Ureter (tissue), 1 donor: Measurements from ENCODE around the gene RUFY1. TPM values are rescaled to one million over a fixed set of nuclear protein-coding genes. Genes with fewer than 3 reads are reported as not detected.
"Not testable (repeated sequence)": the region's sequence is repeated elsewhere in the genome, so short reads cannot be mapped to it uniquely, and the experiment has no call there.

ENCODE experiments used
- DNase-seq: peaks from one replicate; pipeline ENCODE4 v3.0.0-alpha.2; 2020; ENCODE audit warnings: low spot score
- total RNA-seq: library from RNA; stranded (reverse); gene quantifications from one replicate; pipeline ENCODE4 v1.2.4, GENCODE V29; 2023
- donor health status: DM: yes; HTN: yes; CAD: no.

The RUFY1 gene
- total RNA-seq, 1 donor from 2014 or later = 64.6 TPM

DNA sequence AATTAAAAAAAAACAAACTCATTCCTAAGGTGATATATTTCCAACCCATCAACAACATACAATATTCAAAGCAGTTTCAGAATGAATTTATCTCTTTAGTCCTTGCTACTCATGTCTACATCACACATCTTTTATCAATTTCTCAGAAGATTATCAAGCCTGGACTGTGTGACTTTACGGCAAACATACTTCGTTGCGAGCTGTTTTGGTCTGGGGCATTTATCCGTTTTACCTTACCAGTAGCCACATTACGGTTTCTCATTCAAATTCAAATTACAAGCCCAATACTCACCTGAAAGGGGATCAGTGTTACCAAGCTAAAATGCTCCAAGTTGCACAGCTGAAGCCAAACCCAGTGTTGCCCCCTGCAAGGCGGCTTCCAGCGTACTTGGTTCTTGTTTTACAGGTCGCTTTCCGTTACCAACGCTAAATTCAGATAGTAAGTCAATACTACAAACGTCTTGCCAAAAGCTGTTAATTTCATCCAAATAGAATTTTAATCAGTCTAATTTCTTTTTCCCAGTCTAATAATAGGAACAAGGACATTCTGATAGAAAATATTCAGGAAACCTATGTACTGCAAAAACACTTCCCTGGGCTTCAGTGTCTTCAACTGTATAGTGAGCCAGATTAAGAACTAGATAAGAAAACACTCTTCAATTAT is 71.3 kb downstream of the RUFY1 start:
- no peak for DNase-seq

DNA sequence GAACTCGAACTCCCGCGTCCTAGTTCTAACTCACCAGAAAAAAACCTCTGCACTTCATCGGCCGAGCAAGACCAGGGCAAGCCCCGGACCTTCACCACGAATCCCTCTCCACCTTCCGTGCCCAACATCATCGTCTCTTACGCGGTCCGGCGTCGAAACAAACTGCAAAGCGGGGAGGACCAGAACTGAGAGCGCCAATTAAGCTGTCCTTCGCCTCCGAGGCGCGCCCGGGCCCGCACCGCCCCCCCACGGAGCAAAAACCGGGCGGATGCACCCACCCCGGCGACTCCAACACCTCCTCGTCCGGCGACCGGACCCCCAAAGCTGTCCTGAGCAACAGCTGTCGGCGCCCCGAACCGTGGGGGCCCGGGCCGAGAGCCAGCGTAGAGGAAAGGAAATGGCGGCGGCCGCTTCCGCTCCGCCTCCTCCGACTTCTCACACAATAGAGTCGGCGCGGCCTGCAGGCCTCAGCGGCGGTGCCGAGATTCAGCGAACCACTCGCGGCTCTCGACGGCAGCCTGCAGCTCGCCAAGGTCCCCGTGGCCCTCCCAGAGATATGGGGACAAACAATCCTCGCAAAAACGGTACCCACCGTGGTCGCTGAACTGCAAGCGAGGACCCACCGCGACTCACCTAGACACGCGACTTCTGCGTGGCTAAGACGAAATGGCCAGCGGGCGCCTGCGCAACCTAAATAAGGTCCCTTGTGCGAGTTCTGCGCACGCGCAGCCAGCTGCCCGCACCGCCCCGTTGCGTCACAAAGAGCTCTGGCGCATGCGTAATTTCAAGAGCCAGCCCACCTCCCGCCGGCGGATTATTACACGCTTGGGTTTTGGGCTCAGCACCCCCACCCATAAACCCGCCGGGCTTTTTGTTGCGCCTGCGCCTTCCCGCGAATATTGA is 72.9 kb downstream of the RUFY1 start, which contains the start of gene HNRNPH1:
HNRNPH1 (minus strand) TSS at position 669 of the 903 bp plus-strand sequence; CDS start at position 131, 538 bp downstream.
- peak; percentile 99 for DNase-seq

DNA sequence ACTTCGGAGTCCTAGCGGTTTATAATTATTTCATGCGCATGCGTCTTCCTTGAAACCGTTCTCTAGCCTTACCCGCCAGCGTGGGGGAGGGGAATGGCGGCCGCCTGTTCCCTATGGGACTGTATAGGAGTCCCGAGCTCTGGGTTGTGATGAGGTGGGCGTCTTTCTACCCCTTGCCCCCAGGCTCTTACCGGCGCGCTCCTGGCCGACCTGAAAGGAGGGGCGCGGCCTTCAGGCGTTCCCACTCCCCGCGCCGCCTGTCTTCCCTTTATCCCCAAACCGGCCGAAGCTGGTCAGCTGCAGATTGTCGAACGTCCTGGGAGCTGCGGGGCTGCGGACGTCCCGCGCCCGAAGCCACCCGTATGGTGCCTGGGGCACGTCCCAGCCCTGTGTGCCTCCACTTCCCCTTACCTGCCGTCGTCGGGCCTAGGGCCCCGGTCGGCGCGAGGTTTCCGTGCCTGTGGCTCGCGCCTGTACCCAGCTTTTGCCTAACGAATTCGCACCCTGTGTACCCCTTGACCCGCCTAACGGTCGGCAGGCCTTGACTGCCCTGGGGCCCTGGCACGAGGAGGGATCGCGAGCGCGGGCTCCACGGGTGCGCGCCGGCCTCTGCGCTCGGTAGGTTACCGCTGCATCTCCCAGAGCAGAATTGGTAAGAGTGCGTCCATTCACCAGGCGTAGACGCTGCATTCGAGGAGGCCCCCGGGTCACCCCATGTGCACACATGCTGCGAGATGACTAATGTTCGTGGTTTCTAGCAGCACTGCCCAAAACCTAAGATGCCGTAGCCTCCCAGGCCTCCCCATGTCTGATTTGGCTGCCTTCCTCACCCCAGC is 73.8 kb downstream of the RUFY1 start:
- DNase-seq = peak; percentile 56

DNA sequence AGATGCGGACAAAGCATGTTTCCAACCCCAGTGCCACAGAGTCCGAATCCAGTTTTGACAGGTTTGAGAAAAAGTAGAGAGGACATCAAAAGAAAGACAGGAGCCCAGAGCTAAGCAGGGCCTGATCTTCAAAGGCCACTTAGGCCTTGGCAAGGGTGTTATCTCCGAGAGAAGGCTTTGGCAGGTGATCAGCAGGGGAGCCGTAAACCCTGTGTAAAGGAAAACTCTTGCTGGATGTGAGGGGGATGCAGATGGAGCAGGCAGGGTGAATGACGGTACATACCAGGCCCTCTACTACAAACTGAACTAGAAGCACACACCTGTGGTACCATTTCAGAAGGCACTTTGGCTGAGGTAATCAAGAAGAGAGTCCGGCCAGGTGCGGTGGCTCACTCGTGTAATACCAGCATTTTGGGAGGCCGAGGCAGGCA is 74.5 kb downstream of the RUFY1 start:
- no peak for DNase-seq

DNA sequence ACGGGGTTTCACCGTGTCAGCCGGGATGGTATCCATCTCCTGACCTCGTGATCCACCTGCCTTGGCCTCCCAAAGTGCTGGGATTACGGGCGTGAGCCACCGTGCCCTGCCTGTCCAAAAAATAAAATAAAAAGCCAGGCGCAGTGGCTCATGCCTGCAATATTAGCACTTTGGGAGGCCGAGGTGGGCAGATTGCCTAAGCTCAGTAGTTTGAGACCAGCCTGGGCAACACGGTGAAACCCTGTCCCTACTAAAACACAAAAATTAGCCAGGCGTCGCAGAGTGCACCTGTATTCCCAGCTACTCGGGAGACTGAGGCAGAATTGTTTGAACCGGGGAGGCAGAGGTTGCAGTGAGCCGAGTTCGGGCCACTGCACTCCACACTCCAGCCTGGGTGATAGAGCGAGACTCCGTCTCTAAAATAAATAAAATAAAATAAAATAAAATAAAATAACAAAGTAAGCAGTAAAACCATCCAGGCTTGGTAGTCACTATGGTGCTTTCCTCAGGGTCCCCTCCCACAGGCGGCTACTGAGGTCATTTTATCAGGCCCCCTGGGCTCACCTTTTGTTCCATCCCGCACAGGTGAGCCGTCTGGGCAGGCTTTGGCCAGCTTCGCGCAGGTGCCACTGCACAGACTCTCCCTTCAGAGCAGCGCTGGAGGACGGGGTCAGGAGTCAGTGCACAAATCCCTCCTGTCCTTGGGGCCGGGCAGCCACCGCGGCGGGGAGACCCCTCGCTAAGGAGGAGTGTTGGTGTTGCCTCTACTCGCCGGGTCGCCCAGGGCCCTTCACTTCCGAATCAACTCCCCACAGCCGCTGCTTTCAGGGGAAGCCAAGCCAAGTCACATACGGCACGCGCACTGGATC is 83.4 kb downstream of the RUFY1 start:
- not testable (repeated sequence) for DNase-seq

DNA sequence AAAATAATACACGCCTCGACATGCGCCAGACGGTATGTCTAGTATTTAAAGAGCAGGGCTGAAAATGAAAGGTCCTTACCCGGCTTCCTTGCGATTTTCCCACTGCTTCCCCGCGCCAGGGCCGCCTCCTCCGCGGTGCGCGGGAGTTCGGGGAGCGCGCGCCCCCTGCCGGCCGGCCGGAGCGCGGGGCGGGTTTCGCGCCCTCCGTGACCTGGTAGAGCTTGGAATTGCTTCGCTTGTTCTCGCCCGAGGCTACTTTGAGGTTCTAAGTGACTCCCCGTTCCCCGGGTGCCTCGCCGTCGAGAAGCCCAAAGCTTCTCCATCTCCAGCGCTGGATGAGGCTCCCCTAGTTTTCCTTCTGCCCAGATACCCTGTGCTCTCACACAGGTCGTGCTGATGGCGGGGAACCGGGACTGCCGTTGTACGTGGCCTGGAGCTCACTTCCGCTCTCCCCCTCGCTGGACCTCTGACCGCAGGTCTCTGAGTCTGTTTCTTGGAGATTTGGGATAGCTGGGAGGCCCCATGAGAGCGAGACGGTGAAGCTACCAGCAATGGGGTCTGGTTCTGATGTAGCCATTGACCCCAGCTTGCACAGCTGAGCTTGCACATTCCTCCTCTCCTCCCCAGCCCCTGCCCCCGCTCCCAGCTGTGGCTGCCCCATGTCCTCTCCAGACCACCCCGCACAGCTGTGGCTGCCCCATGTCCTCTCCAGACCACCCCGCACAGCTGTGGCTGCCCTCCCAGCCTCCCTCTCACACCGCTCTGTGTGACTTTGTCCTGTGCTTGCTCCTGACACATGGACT is 84.2 kb downstream of the RUFY1 start:
- not testable (repeated sequence) for DNase-seq

DNA sequence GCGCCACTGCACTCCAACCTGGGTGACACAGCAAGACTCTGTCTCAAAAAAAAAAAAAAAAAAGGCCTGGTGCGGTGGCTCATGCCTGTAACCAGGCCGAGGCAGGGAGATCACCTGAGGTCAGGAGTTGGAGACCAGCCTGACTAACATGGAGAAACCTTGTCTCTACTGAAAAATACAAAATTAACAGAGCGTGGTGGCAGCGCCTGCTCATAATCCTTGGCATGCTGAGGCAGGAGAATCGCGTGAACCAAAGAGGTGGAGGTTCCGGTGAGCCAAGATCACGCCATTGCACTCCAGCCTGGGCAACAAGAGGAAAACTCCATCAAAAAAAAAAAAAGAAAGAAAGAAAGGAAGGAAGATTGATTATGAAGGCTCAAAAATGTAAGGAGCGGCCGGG is 88.9 kb downstream of the RUFY1 start:
- DNase-seq = not testable (repeated sequence)

DNA sequence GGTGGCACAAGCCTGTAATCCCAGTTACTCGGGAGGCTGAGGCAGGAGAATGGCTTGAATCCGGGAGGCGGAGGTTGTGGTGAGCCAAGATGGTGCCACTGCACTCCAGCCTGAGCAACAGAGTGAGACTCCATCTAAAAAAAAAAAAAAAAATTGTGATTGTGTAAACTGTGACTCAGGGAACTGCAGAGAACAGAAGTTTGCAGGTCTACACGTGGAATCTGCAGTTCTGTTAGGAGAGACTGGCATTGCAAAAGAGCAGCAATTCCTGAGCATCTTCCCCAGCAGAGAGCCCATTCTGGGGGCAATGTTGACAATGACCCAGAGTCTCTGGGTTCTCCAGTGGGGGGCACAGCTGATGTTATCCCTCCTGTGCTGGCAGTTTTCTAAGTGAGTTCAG is 91.4 kb downstream of the RUFY1 start:
- DNase-seq = not testable (repeated sequence)

DNA sequence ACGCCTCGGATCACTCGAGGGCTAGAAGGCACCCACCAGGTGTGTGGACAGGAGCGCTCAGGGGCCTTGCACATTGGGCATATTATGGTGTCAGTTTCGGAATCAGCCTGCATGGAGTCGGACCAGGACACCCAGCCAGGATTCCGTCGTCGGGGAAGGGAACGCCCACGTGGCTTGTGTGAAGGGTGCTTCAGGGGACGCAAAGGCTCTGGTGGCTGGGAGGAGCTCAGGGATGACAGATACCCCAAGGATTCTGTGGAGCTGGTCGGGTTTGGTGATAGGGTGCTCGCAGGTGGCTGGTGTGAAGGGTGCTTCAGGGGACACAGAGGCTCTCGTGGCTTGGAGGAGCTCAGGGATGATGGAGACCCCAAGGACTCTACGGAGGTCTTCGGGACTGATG is 92.3 kb downstream of the RUFY1 start:
- DNase-seq = not testable (repeated sequence)

DNA sequence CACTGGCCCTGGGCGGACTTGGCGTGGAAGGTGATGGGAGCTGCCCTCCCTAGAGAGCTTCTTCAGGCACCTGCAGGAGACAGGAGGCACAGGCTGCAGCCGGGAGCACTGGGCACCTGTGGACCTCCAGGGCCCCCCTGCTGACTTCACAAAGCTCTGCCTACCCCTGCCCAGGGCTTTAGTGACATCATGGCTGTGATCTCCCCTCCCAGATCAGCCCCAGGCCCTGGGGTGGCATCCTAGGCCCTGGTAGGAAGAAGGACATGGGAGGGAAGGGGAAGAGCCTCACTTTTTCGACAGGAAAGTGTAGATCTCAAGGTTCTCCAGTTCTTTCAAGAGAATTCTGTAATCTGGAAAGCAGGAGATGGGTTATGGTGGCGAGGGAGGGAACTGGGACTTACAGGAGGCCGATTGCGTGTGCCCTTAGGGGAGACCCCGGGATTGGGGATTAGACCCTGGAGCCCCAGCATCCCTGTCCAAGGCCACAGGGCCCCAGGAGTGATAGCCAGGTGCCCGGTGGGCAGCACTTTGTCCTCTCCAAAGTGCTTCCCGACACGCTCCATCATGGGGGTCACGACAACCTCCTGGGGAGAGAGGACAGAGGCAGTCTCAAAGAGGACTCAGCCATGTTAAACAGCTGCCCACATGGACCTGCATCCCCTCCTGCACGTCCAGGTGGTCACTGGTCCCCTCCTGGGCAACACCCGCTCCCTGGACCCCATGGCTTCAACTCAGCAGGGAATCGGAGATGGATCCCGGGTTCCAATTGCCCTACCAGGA is 93.0 kb downstream of the RUFY1 start:
- not testable (repeated sequence) for DNase-seq

DNA sequence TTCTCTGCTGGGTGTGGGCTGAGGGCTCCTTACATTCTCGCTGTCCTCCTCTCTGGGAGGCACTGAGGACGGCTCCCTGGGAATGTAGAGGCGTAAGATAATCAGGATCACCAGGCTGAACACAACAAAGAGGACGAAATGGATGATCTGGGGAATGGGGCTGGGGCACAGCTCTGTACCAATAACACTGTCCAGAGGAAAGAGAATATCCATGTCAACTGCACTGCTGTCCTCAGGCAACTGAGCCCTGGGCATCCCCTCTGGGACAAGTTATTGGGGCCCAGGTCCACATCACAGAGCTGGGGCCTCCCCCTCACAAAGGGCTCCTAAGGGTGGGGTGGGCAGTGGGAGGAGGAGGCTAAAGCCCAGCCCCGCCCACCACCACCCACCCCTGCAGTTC is 94.4 kb downstream of the RUFY1 start:
- not testable (repeated sequence) for DNase-seq

DNA sequence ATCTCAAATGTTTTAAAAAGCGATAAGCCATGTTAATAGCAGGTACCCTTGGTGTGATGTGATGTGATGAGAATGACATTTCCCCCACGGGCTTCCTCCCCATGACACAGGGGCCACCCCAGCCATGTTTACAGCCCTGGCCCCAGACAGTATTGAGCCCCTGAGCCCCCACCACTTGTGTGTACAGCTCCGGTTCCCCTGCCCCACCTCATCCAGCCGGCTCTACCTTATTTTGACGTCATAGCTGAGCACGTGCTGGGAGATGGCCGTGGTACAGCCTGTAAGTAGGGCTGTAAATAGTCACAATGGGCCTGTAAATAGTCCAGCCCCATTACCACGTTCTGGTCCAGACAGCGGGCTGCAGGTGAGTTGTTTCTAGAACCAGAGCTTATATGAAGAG is 98.1 kb downstream of the RUFY1 start:
- DNase-seq = no peak

DNA sequence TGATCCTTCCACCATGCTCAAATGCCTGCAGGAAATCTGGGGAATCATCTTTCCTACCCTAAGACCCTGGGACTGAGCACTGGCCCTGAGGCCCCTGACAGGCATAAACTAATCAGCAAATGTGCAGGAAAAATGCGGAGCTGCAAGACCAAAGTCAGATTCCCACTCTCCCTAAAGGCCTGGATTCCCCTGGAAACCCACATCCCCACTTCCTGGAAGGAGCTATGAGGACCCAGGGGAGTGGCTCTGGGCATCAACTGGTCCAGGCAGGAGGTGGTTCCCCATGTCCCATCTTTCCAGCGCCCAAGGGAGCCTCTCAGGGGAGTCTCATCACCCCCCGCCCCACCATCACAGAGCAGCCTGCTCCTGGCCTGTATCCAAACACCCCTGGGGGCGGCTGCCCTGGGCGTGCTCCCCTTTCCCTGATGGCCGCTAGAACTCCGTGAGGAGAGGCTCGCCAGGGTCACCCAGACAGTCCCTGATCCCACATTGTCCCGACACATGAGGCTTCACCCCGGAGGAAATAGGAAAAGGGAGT is 98.9 kb downstream of the RUFY1 start:
- not testable (repeated sequence) for DNase-seq

DNA sequence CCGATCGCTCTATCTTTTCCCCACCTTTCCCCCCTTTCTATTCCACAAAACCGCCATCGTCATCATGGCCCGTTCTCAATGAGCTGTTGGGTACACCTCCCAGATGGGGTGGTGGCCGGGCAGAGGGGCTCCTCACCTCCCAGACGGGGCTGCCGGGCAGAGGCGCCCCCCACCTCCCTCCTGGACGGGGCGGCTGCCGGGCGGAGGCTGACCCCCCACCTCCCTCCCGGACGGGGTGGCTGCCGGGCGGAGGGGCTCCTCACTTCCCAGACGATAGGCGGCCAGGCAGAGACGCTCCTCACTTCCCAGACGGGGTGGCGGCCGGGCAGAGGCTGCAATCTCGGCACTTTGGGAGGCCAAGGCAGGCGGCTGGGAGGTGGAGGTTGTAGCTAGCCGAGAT is 99.9 kb downstream of the RUFY1 start:
- not testable (repeated sequence) for DNase-seq

DNA sequence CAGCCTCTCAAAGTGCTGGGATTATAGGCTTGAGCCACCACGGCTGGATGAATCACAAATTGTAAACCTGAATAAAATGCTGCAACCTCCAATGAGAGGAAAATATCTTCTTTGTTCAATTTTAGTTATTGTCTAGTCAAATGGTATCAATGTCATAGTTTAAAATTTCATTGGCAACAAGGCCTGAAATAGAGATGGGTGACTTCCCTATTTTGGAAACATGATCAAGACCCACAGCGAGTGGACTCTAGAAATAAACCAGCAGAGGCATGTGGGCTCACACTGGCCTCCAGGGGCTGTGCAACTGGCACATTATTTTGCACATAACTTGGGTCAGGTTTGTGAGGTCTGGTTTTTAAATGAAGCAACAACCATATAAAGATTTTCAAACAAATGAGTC is 102.8 kb downstream of the RUFY1 start:
- not testable (repeated sequence) for DNase-seq

DNA sequence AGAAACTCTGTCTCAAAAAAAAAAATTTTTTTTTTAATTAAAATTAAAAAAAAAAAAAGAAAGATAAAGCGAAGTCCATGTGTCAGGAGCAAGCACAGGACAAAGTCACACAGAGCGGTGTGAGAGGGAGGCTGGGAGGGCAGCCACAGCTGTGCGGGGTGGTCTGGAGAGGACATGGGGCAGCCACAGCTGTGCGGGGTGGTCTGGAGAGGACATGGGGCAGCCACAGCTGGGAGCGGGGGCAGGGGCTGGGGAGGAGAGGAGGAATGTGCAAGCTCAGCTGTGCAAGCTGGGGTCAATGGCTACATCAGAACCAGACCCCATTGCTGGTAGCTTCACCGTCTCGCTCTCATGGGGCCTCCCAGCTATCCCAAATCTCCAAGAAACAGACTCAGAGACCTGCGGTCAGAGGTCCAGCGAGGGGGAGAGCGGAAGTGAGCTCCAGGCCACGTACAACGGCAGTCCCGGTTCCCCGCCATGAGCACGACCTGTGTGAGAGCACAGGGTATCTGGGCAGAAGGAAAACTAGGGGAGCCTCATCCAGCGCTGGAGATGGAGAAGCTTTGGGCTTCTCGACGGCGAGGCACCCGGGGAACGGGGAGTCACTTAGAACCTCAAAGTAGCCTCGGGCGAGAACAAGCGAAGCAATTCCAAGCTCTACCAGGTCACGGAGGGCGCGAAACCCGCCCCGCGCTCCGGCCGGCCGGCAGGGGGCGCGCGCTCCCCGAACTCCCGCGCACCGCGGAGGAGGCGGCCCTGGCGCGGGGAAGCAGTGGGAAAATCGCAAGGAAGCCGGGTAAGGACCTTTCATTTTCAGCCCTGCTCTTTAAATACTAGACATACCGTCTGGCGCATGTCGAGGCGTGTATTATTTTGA is 107.2 kb downstream of the RUFY1 start:
- not testable (repeated sequence) for DNase-seq

DNA sequence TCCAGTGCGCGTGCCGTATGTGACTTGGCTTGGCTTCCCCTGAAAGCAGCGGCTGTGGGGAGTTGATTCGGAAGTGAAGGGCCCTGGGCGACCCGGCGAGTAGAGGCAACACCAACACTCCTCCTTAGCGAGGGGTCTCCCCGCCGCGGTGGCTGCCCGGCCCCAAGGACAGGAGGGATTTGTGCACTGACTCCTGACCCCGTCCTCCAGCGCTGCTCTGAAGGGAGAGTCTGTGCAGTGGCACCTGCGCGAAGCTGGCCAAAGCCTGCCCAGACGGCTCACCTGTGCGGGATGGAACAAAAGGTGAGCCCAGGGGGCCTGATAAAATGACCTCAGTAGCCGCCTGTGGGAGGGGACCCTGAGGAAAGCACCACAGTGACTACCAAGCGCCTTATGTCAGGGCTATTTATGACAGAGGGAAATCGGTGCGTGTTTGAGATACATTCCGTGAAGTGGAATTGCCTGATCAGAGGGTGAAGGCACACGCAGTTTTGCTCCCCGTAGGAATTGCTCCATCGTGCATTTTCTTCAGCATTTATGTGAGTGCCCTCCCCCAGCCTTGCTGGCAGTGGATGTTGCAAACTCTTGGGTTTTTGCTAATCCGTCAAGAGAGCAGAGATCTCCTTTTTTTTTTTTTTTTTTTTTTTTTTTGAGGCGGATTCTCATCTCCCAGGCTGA is 108.0 kb downstream of the RUFY1 start:
- not testable (repeated sequence) for DNase-seq
